Loucy (cell line): ENCODE measurements around the gene GNG8.

Experiments used
- EZH2phosphoT487 ChIP-seq: fragments of 200-600 bp; IDR thresholded peaks from 2 replicates; pipeline ENCODE4 v1.6.1; 2018; ENCODE audit warnings: antibody characterized with exemption, mild to moderate bottlenecking, moderate library complexity, borderline replicate concordance
- TF ChIP-seq, protein P1 (sequence below): fragments of 200-600 bp; sonication (generic); conservative IDR thresholded peaks from 2 replicates; pipeline ENCODE4 v1.5.1; 2014; ENCODE audit warnings: mild to moderate bottlenecking, antibody characterized with exemption, low read length

DNA sequence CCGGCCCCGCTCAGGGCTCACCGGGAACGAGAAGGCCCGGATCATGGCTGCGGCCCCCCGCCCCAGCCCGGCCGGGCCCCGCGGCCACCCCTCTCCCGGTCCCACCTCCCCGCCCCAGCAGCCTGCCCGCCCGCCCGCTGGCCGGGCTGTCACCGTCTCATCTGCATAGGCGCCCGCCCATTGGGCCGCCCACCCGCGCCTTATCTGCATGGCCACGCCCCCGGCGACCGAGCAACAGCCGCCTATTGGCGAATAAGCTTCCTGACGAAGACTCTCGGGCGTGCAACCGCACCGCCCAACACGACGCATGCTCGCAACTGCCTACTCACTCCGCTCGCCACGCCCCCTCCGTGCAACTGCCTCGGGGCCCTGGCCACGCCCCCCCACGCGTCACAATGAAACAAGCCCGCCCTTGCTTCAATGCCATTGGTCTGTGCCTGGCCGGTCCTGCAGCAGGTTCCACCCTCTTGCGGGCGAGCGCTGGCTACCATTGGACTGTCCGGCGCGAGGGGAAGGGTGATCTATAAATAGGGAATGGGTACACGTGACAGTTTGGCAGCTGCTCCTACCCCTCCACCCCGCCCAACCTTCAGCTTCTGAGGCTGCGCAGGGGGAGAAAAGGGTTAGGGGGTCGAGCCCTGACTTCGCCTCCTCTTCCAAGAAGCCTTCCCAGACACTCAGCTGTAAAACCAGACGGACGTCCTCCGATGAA is 25.2 kb upstream of the GNG8 start, which contains the start of gene DACT3:
- TF ChIP-seq, protein P1, sequence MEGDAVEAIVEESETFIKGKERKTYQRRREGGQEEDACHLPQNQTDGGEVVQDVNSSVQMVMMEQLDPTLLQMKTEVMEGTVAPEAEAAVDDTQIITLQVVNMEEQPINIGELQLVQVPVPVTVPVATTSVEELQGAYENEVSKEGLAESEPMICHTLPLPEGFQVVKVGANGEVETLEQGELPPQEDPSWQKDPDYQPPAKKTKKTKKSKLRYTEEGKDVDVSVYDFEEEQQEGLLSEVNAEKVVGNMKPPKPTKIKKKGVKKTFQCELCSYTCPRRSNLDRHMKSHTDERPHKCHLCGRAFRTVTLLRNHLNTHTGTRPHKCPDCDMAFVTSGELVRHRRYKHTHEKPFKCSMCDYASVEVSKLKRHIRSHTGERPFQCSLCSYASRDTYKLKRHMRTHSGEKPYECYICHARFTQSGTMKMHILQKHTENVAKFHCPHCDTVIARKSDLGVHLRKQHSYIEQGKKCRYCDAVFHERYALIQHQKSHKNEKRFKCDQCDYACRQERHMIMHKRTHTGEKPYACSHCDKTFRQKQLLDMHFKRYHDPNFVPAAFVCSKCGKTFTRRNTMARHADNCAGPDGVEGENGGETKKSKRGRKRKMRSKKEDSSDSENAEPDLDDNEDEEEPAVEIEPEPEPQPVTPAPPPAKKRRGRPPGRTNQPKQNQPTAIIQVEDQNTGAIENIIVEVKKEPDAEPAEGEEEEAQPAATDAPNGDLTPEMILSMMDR: no peak
- no peak for TF ChIP-seq EZH2phosphoT487
